22Rv1 (cell line): ENCODE measurements around the gene GPX4.

Experiments
- ZFX ChIP-seq: fragments of 450-650 bp; IDR thresholded peaks from 2 replicates; pipeline ENCODE4 v1.6.1; 2017; ENCODE audit warnings: antibody characterized with exemption, borderline replicate concordance
- TF ChIP-seq, protein P1 (sequence below): fragments of 450-650 bp; IDR thresholded peaks from 2 replicates; pipeline ENCODE4 v1.5.1; 2017; ENCODE audit warnings: mild to moderate bottlenecking

DNA sequence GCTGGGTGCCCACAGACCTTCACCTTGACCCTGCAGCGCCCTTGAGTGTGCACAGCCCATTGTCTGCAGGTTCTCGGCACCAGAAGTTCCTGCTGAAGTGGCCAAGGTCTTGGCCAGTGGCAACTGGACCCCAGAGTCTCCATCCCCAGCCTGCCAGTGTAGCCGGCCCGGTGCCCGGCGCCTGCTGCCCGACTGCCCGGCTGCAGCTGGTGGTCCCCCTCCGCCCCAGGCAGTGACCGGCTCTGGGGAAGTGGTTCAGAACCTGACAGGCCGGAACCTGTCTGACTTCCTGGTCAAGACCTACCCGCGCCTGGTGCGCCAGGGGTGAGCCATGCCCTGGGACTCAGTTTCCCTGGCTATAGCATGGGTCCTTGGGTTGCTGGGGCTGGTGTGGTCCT lies 48.8 kb upstream of the GPX4 start:
- TF ChIP-seq, protein P1, sequence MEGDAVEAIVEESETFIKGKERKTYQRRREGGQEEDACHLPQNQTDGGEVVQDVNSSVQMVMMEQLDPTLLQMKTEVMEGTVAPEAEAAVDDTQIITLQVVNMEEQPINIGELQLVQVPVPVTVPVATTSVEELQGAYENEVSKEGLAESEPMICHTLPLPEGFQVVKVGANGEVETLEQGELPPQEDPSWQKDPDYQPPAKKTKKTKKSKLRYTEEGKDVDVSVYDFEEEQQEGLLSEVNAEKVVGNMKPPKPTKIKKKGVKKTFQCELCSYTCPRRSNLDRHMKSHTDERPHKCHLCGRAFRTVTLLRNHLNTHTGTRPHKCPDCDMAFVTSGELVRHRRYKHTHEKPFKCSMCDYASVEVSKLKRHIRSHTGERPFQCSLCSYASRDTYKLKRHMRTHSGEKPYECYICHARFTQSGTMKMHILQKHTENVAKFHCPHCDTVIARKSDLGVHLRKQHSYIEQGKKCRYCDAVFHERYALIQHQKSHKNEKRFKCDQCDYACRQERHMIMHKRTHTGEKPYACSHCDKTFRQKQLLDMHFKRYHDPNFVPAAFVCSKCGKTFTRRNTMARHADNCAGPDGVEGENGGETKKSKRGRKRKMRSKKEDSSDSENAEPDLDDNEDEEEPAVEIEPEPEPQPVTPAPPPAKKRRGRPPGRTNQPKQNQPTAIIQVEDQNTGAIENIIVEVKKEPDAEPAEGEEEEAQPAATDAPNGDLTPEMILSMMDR: no peak
- TF ChIP-seq ZFX: no peak
